MG63 (cell line): ENCODE measurements around the gene KCNK7. TPM values are rescaled to one million over a fixed set of nuclear protein-coding genes. Genes with fewer than 3 reads are reported as not detected.

Source experiments
- DNase-seq: peaks from one replicate; pipeline ENCODE4 v3.0.0-alpha.2; 2020
- H3K27me3 ChIP-seq: fragments of 250-450 bp; sonication (Bioruptor Pico); 2 replicates; pipeline ENCODE4 v1.5.1; 2020; ENCODE audit warnings: mild to moderate bottlenecking, moderate library complexity
- H3K36me3 ChIP-seq: fragments of 250-450 bp; sonication (Bioruptor Pico); 2 replicates; pipeline ENCODE4 v1.5.1; 2020; ENCODE audit warnings: mild to moderate bottlenecking, moderate library complexity
- H3K4me3 ChIP-seq: fragments of 250-450 bp; sonication (Bioruptor Pico); 2 replicates; pipeline ENCODE4 v1.5.1; 2020; ENCODE audit warnings: mild to moderate bottlenecking, moderate library complexity
- H3K9me3 ChIP-seq: fragments of 250-450 bp; sonication (Bioruptor Pico); 2 replicates; pipeline ENCODE4 v1.5.1; 2020; ENCODE audit warnings: mild to moderate bottlenecking, moderate library complexity
- total RNA-seq: library from RNA; depleted of rRNA; stranded (reverse); fragments of >200 nt; shearing (Covaris generic); gene quantifications from 2 replicates; pipeline ENCODE4 v1.2.3, GENCODE V29; 2014; ENCODE audit warnings: low replicate concordance

The KCNK7 gene
- total RNA-seq, 1 experiment from 2014 or later: not detected

- no peaks in the 10 kb centered on the region for H3K9me3 ChIP-seq
- no peaks in the 10 kb centered on the region for H3K27me3 ChIP-seq
- no peak for DNase-seq
- no peak overlapping the region for H3K4me3 ChIP-seq
- H3K36me3 ChIP-seq: peaks cover 49% of the 10 kb centered on the region
Measured at GRCh38 chr11:65634109-65634436, 38.5 kb upstream of the KCNK7 start.

- Histone ChIP-seq H3K27me3 (no peaks in the 10 kb centered on the region), H3K9me3 (no peaks in the 10 kb centered on the region), H3K36me3 (peaks cover 49% of the 10 kb centered on the region), H3K4me3 (no peak overlapping the region)
- DNase-seq: no peak
Measured at GRCh38 chr11:65633390-65634108, 37.9 kb upstream of the KCNK7 start.

- Histone ChIP-seq H3K27me3 (no peaks in the 10 kb centered on the region), H3K4me3 (no peak overlapping the region), H3K36me3 (peaks cover 49% of the 10 kb centered on the region), H3K9me3 (no peaks in the 10 kb centered on the region)
- no peak for DNase-seq
Measured at GRCh38 chr11:65630215-65630614, 34.6 kb upstream of the KCNK7 start.

- Histone ChIP-seq H3K27me3 (no peaks in the 10 kb centered on the region), H3K4me3 (no peak overlapping the region), H3K9me3 (no peaks in the 10 kb centered on the region), H3K36me3 (peaks cover 45% of the 10 kb centered on the region)
- DNase-seq: no peak
Measured at GRCh38 chr11:65629579-65629978, 34.0 kb upstream of the KCNK7 start.

GRCh38 chr11:65627202-65627601 is 31.6 kb upstream of the KCNK7 start:
- Histone ChIP-seq H3K36me3 (peaks cover 57% of the 10 kb centered on the region), H3K27me3 (no peaks in the 10 kb centered on the region), H3K4me3 (no peak overlapping the region), H3K9me3 (no peaks in the 10 kb centered on the region)
- DNase-seq: no peak

- Histone ChIP-seq H3K36me3 (peaks cover 62% of the 10 kb centered on the region), H3K27me3 (no peaks in the 10 kb centered on the region), H3K4me3 (no peak overlapping the region), H3K9me3 (no peaks in the 10 kb centered on the region)
- DNase-seq: no peak
Measured at GRCh38 chr11:65625628-65626342, 30.2 kb upstream of the KCNK7 start.

GRCh38 chr11:65624931-65625627 is 29.5 kb upstream of the KCNK7 start:
- Histone ChIP-seq H3K9me3 (no peaks in the 10 kb centered on the region), H3K36me3 (peaks cover 58% of the 10 kb centered on the region)

GRCh38 chr11:65623852-65624616 is 28.4 kb upstream of the KCNK7 start:
- H3K27me3 ChIP-seq: no peaks in the 10 kb centered on the region
- no peak for DNase-seq
- no peaks in the 10 kb centered on the region for H3K9me3 ChIP-seq
- H3K36me3 ChIP-seq: peaks cover 58% of the 10 kb centered on the region
- H3K4me3 ChIP-seq: no peak overlapping the region

More at GRCh38 chr11:65624931-65625627, 29.5 kb upstream of the KCNK7 start:
- Histone ChIP-seq H3K27me3 (no peaks in the 10 kb centered on the region), H3K4me3 (no peak overlapping the region)
- no peak for DNase-seq

- Histone ChIP-seq H3K4me3 (no peak overlapping the region), H3K27me3 (no peaks in the 10 kb centered on the region), H3K36me3 (peaks cover 67% of the 10 kb centered on the region), H3K9me3 (no peaks in the 10 kb centered on the region)
- DNase-seq: no peak
Measured at GRCh38 chr11:65623177-65623576, 27.6 kb upstream of the KCNK7 start.

GRCh38 chr11:65622011-65622410 is 26.4 kb upstream of the KCNK7 start:
- DNase-seq: no peak
- Histone ChIP-seq H3K36me3 (peaks cover 69% of the 10 kb centered on the region), H3K27me3 (no peaks in the 10 kb centered on the region), H3K9me3 (no peaks in the 10 kb centered on the region), H3K4me3 (no peak overlapping the region)

- no peak for DNase-seq
- H3K36me3 ChIP-seq: peaks cover 64% of the 10 kb centered on the region
Measured at GRCh38 chr11:65621460-65621859, 25.9 kb upstream of the KCNK7 start.

GRCh38 chr11:65620666-65621065 is 25.1 kb upstream of the KCNK7 start:
- Histone ChIP-seq H3K9me3 (no peaks in the 10 kb centered on the region), H3K36me3 (peaks cover 63% of the 10 kb centered on the region), H3K4me3 (no peak overlapping the region), H3K27me3 (no peaks in the 10 kb centered on the region)
- no peak for DNase-seq

More at GRCh38 chr11:65621460-65621859, 25.9 kb upstream of the KCNK7 start:
- H3K9me3 ChIP-seq: no peaks in the 10 kb centered on the region
- no peak overlapping the region for H3K4me3 ChIP-seq
- H3K27me3 ChIP-seq: no peaks in the 10 kb centered on the region

- Histone ChIP-seq H3K4me3 (no peak overlapping the region), H3K27me3 (no peaks in the 10 kb centered on the region), H3K36me3 (peaks cover 59% of the 10 kb centered on the region), H3K9me3 (no peaks in the 10 kb centered on the region)
- DNase-seq: no peak
Measured at GRCh38 chr11:65619281-65619928, 23.8 kb upstream of the KCNK7 start.

GRCh38 chr11:65618763-65619162 is 23.2 kb upstream of the KCNK7 start:
- DNase-seq: no peak
- Histone ChIP-seq H3K27me3 (no peaks in the 10 kb centered on the region), H3K9me3 (no peaks in the 10 kb centered on the region), H3K36me3 (peaks cover 54% of the 10 kb centered on the region), H3K4me3 (no peak overlapping the region)

- peaks cover 52% of the 10 kb centered on the region for H3K36me3 ChIP-seq
- no peaks in the 10 kb centered on the region for H3K27me3 ChIP-seq
- DNase-seq: no peak
- H3K4me3 ChIP-seq: no peak overlapping the region
- no peaks in the 10 kb centered on the region for H3K9me3 ChIP-seq
Measured at GRCh38 chr11:65617990-65618751, 22.6 kb upstream of the KCNK7 start.
